H1 (cell line): ENCODE data around the gene UBAP2L. TPM values are rescaled to one million over a fixed set of nuclear protein-coding genes. Genes with fewer than 3 reads are reported as not detected.

Experiments used
- CTCF ChIA-PET: fragments of 300-600 bp; sonication (Branson Sonifier 250); formaldehyde crosslinking; loops from one replicate; lab custom pipeline; 2021; ENCODE audit not compliant: partially characterized antibody; lab: Charles Lee
- POLR2A ChIA-PET: fragments of 300-600 bp; sonication (Branson Sonifier 250); formaldehyde crosslinking; loops from one replicate; lab custom pipeline; 2021; ENCODE audit warnings: inconsistent platforms; ENCODE audit not compliant: partially characterized antibody; lab: Charles Lee
- DNase-seq, 2 experiments: peaks; one replicate each; pipeline versions ENCODE4 v3.0.0 to v3.0.0-alpha.2; 2010 to 2022; ENCODE audit warnings: low spot score in 2 of 2, low read depth in 1 of 2, mixed read lengths in 1 of 2
- FAIRE-seq: peaks from 2 replicates; lab custom pipeline; 2011; peaks lifted over from hg19 to GRCh38; lab: Jason Lieb, UNC
- H2AFZ ChIP-seq: 2 replicates; pipeline ENCODE4 v1.8.1; 2012; ENCODE audit warnings: low read length, inconsistent platforms
- H2AK5ac ChIP-seq: 2 replicates; pipeline ENCODE4 v1.6.1; 2013; ENCODE audit warnings: low read depth, low read length
- H2BK120ac ChIP-seq: replicated peaks from 2 replicates; pipeline ENCODE3; 2013; ENCODE audit warnings: low read depth, low read length, inconsistent platforms
- H2BK12ac ChIP-seq: 2 replicates; pipeline ENCODE4 v1.6.1; 2013; ENCODE audit warnings: low read depth, low read length
- H2BK15ac ChIP-seq: 2 replicates; pipeline ENCODE4 v1.6.1; 2013; ENCODE audit warnings: low read length
- H2BK20ac ChIP-seq: 2 replicates; pipeline ENCODE4 v1.6.1; 2013; ENCODE audit warnings: low read length
- H2BK5ac ChIP-seq: 2 replicates; pipeline ENCODE4 v1.6.1; 2013; ENCODE audit warnings: low read depth, low read length
- H3K14ac ChIP-seq: 2 replicates; pipeline ENCODE4 v1.6.1; 2013; ENCODE audit warnings: inconsistent platforms; ENCODE audit not compliant: insufficient read length
- H3K18ac ChIP-seq: 2 replicates; pipeline ENCODE4 v1.6.1; 2013; ENCODE audit warnings: low read length; ENCODE audit errors: extremely low read depth
- H3K23ac ChIP-seq: 2 replicates; pipeline ENCODE4 v1.6.1; 2013; ENCODE audit warnings: inconsistent platforms; ENCODE audit not compliant: insufficient read length
- H3K23me2 ChIP-seq: 2 replicates; pipeline ENCODE4 v1.6.1; 2013; ENCODE audit warnings: low read depth, low read length
- H3K27ac ChIP-seq: 2 replicates; pipeline ENCODE4 v1.6.1; 2011; ENCODE audit warnings: low read depth, low read length, inconsistent platforms
- H3K27me3 ChIP-seq, 4 experiments: replicated peaks in 1 of 4; 1 replicate in 1 of 4; 2 replicates in 3 of 4; pipeline versions ENCODE4 v1.6.1 to v1.8.1; 2011 to 2013; ENCODE audit warnings: low read length in 3 of 4, mild to moderate bottlenecking in 3 of 4, inconsistent platforms in 2 of 4, mixed read lengths in 2 of 4, moderate library complexity in 1 of 4; ENCODE audit not compliant: control insufficient read depth in 3 of 4, insufficient read depth in 3 of 4; ENCODE audit errors: extremely low read depth in 1 of 4
- H3K36me3 ChIP-seq, 4 experiments: 2 replicates each; pipeline versions ENCODE4 v1.6.1 to v1.8.1; 2011 to 2013; ENCODE audit warnings: mild to moderate bottlenecking in 4 of 4, low read length in 3 of 4, moderate library complexity in 2 of 4, control low read depth in 1 of 4, inconsistent platforms in 1 of 4; ENCODE audit not compliant: insufficient read depth in 4 of 4, control insufficient read depth in 2 of 4
- H3K4ac ChIP-seq: replicated peaks from 2 replicates; pipeline ENCODE3; 2013; ENCODE audit warnings: low read length, low read depth, mixed read lengths, inconsistent platforms; ENCODE audit not compliant: insufficient read length
- H3K4me1 ChIP-seq, 4 experiments: replicated peaks in 1 of 4; 1 replicate in 1 of 4; 2 replicates in 3 of 4; pipeline versions ENCODE4 v1.6.1 to v1.8.1; 2011 to 2013; ENCODE audit warnings: low read length in 3 of 4, inconsistent platforms in 2 of 4, mixed read lengths in 1 of 4; ENCODE audit not compliant: insufficient read depth in 4 of 4, control insufficient read depth in 3 of 4
- H3K4me2 ChIP-seq, 2 experiments: 2 replicates each; pipeline versions ENCODE4 v1.6.1 to v1.8.1; 2011 to 2013; ENCODE audit warnings: low read depth in 2 of 2, low read length in 2 of 2, control low read depth in 1 of 2, inconsistent platforms in 1 of 2, mild to moderate bottlenecking in 1 of 2; ENCODE audit not compliant: insufficient read depth in 1 of 2
- H3K4me3 ChIP-seq, 4 experiments: fragments of 200-600, 300-600 bp in 1 of 4; sonication (generic), shearing (Covaris generic), sonication (Bioruptor Twin) in 1 of 4; 2 replicates each; pipeline versions ENCODE4 v1.5.1 to v1.8.1; 2011 to 2016; ENCODE audit warnings: low read length in 4 of 4, low read depth in 3 of 4, control low read depth in 2 of 4, inconsistent platforms in 2 of 4, mild to moderate bottlenecking in 2 of 4, mixed read lengths in 1 of 4, moderate library complexity in 1 of 4; ENCODE audit not compliant: insufficient read depth in 2 of 4; ENCODE audit errors: extremely low read depth in 1 of 4
- H3K56ac ChIP-seq: replicated peaks from 2 replicates; pipeline ENCODE3; 2013; ENCODE audit warnings: low read depth, mild to moderate bottlenecking, mixed read lengths, low read length, inconsistent platforms; ENCODE audit not compliant: insufficient read length
- H3K79me1 ChIP-seq: 2 replicates; pipeline ENCODE4 v1.6.1; 2013; ENCODE audit warnings: low read depth, low read length, control low read depth
- H3K79me2 ChIP-seq, 2 experiments: 2 replicates each; pipeline versions ENCODE4 v1.6.1 to v1.8.1; 2012 to 2013; ENCODE audit warnings: low read length in 2 of 2, mild to moderate bottlenecking in 2 of 2, inconsistent platforms in 1 of 2; ENCODE audit not compliant: insufficient read depth in 2 of 2, control insufficient read depth in 1 of 2
- H3K9ac ChIP-seq, 4 experiments: replicated peaks in 1 of 4; 1 replicate in 1 of 4; 2 replicates in 3 of 4; pipeline versions ENCODE4 v1.6.1 to v1.8.1; 2011 to 2013; ENCODE audit warnings: low read depth in 3 of 4, low read length in 3 of 4, control low read depth in 2 of 4, mild to moderate bottlenecking in 2 of 4, moderate library complexity in 2 of 4, inconsistent platforms in 1 of 4; ENCODE audit errors: extremely low read depth in 1 of 4
- H3K9me3 ChIP-seq, 2 experiments: 2 replicates each; pipeline versions ENCODE4 v1.6.1 to v1.8.1; 2012 to 2013; ENCODE audit warnings: mild to moderate bottlenecking in 2 of 2, moderate library complexity in 2 of 2, control low read depth in 1 of 2, inconsistent platforms in 1 of 2, low read depth in 1 of 2, low read length in 1 of 2, mixed read lengths in 1 of 2; ENCODE audit not compliant: insufficient read depth in 2 of 2
- H4K20me1 ChIP-seq, 2 experiments: replicated peaks in 1 of 2; 2 replicates each; pipeline versions ENCODE3 to v1.8.1; 2011 to 2013; ENCODE audit warnings: inconsistent platforms in 2 of 2, low read length in 2 of 2, mild to moderate bottlenecking in 1 of 2; ENCODE audit not compliant: insufficient read depth in 2 of 2, control insufficient read depth in 1 of 2
- H4K5ac ChIP-seq: 2 replicates; pipeline ENCODE4 v1.6.1; 2013; ENCODE audit warnings: low read length, low read depth, mixed read lengths, inconsistent platforms; ENCODE audit not compliant: insufficient read length
- H4K8ac ChIP-seq: 2 replicates; pipeline ENCODE4 v1.8.0; 2013; ENCODE audit warnings: mild to moderate bottlenecking, moderate library complexity, low read length, inconsistent platforms; ENCODE audit not compliant: insufficient read depth; ENCODE audit errors: extremely low read depth
- H4K91ac ChIP-seq: replicated peaks from 2 replicates; pipeline ENCODE3; 2013; ENCODE audit warnings: low read length, mixed read lengths, inconsistent platforms; ENCODE audit not compliant: insufficient read length
- CBX8 ChIP-seq: fragments of 300-800, 300-1000 bp; sonication (generic); IDR thresholded peaks from 2 replicates; pipeline ENCODE4 v1.7.1; 2016; ENCODE audit warnings: low read depth, low read length, borderline replicate concordance
- E2F6 ChIP-seq: IDR thresholded peaks from 2 replicates; pipeline ENCODE4 v1.6.1; 2012; ENCODE audit warnings: inconsistent platforms
- KDM5A ChIP-seq: fragments of 200-600 bp; IDR thresholded peaks from 2 replicates; pipeline ENCODE4 v1.7.1; 2012; ENCODE audit warnings: mild to moderate bottlenecking, low read length, inconsistent platforms, mixed read lengths
- POLR2A ChIP-seq, 2 experiments: IDR thresholded peaks; 1 replicate in 1 of 2; 2 replicates in 1 of 2; pipeline ENCODE4 v1.6.1; 2011; ENCODE audit warnings: low read depth in 2 of 2, low read length in 2 of 2, mild to moderate bottlenecking in 2 of 2; ENCODE audit errors: control extremely low read depth in 1 of 2
- POLR2AphosphoS5 ChIP-seq: IDR thresholded peaks from 2 replicates; pipeline ENCODE4 v1.6.1; 2011; ENCODE audit warnings: low read depth, low read length
- SIN3A ChIP-seq, 2 experiments: IDR thresholded peaks in 1 of 2; conservative IDR thresholded peaks in 1 of 2; 2 replicates each; pipeline ENCODE4 v1.6.1; 2011 to 2012; ENCODE audit warnings: low read length in 2 of 2, improper control_type of control experiment in 1 of 2, low read depth in 1 of 2, mild to moderate bottlenecking in 1 of 2
- YY1 ChIP-seq: IDR thresholded peaks from 2 replicates; pipeline ENCODE4 v1.6.1; 2011; ENCODE audit warnings: low read depth, mild to moderate bottlenecking, low read length
- ZNF274 ChIP-seq: IDR thresholded peaks from 2 replicates; pipeline ENCODE4 v1.7.0; 2012; ENCODE audit warnings: low read length, borderline replicate concordance; ENCODE audit errors: extremely low read depth
- whole genome bisulfite sequencing, 2 experiments: shearing (Covaris generic) in 1 of 2; methylation state at CpG; one replicate each; pipeline versions ENCODE4 v1.1.6 to v1.1.7; 2013 to 2015; ENCODE audit warnings: low lambda C conversion rate in 2 of 2, mixed read lengths in 2 of 2, inconsistent platforms in 1 of 2, low coverage in 1 of 2, missing lambda C conversion rate in 1 of 2; ENCODE audit not compliant: insufficient replicate concordance in 2 of 2, insufficient coverage in 1 of 2, insufficient read length in 1 of 2; ENCODE audit errors: extremely low coverage in 1 of 2, missing lambda C conversion rate in 1 of 2; 5-methylcytosine and 5-hydroxymethylcytosine counted together
- polyA plus RNA-seq, 7 experiments: library from polyadenylated mRNA; depleted of rRNA in 3 of 7; stranded (reverse) in 5 of 7; unstranded in 2 of 7; fragments of >200 nt in 5 of 7; fragments of 200-250 nt in 2 of 7; gene quantifications; 1 replicate in 5 of 7; 2 replicates in 1 of 7; 4 replicates in 1 of 7; pipeline versions ENCODE4 v1.2.1 to v1.2.3, GENCODE V29; 2011 to 2013; ENCODE audit warnings: missing spikeins in 2 of 7, mixed read lengths in 2 of 7
- total RNA-seq: library from RNA; stranded (reverse); fragmentation: NEBNext Ultra II Directional; extraction: Animal tissue kit (Norgen Biotek cat#: 25700); gene quantifications from 2 replicates; pipeline ENCODE4 v1.2.1, GENCODE V29; 2021

UBAP2L gene
- total and polyA plus RNA-seq, 2 of the 8 experiments (the other 6 are each of a cell fraction or from before 2014, with no cell fraction given): 254 to 349 TPM

- CTCF ChIA-PET: interaction anchor here (0.6 to 1.7 kb wide), 4 partner anchors 31 to 120 kb away, joined by 3 to 5 read pairs (median 4); no protein-coding TSS in a partner anchor
- Histone ChIP-seq H3K4me3 (peak overlapping the region; percentile 87 to 97 (median 96)), H3K23me2 (peaks cover 7% of the 10 kb centered on the region; the same call in 1 of the 2 replicates), H2BK15ac (no peak overlapping the region), H2BK20ac (no peak overlapping the region), H3K36me3 (peaks cover 0 to 9% (median 3%) of the 10 kb centered on the region in 4 experiments; a peak in 4 of 8 replicates), H2BK5ac (peak overlapping the region; percentile 76), H2AFZ (no peak overlapping the region), H2AK5ac (no peak overlapping the region), H3K23ac (no peak overlapping the region), H4K8ac (peak overlapping the region; percentile 4), H3K4ac (peak overlapping the region; percentile 57), H3K4me1 (peaks cover 16 to 29% (median 23%) of the 10 kb centered on the region in 4 experiments; a peak in 6 of 7 replicates), H3K9ac (peak overlapping the region; percentile 72 to 93 (median 86)), H4K5ac (peak overlapping the region; percentile 38), H3K14ac (no peak overlapping the region), H4K20me1 (peaks cover 23 to 31% of the 10 kb centered on the region in 2 experiments), H3K9me3 (no peaks in the 10 kb centered on the region), H4K91ac (peak overlapping the region; percentile 79), H3K79me2 (peaks cover 49 to 55% of the 10 kb centered on the region in 2 experiments), H3K56ac (no peak overlapping the region), H3K79me1 (peaks cover 16% of the 10 kb centered on the region), H3K4me2 (peak overlapping the region; percentile 83 to 90), H2BK120ac (no peak overlapping the region), H3K27me3 (no peaks in the 10 kb centered on the region), H2BK12ac (no peak overlapping the region), H3K18ac (peak overlapping the region; percentile 88; the same call in 1 of the 2 replicates), H3K27ac (peak overlapping the region; percentile 80)
- peak; percentile 27 to 68 for DNase-seq
- TF ChIP-seq POLR2A (IDR thresholded peaks at IDR 0.05; ENCODE audit: control extremely low read depth in 1 of 2, low read depth in 2 of 2, low read length in 2 of 2): peak in 1 of 2 experiments; percentile 55; a peak in 1 of 3 replicates
- TF ChIP-seq YY1: no peak
- peak; percentile 64; the same call in 1 of the 2 replicates for TF ChIP-seq KDM5A
- no peak for TF ChIP-seq ZNF274
- 0 out of 4 replicates have a peak, but pooled peaks of 1 of the 2 experiments have one; percentile 81 for TF ChIP-seq SIN3A (conservative IDR thresholded peaks at IDR 0.05 in 1 of 2, IDR thresholded peaks at IDR 0.05 in 1 of 2; ENCODE audit: low read depth in 1 of 2, low read length in 2 of 2)
- TF ChIP-seq CBX8: no peak
- peak; percentile 35; the same call in 1 of the 2 replicates for TF ChIP-seq POLR2AphosphoS5
- TF ChIP-seq E2F6: 0 out of 2 replicates have a peak, but pooled peaks have one; percentile 12
- POLR2A ChIA-PET: interaction anchor here (0.7 to 11.3 kb wide), 19 partner anchors 10 to 261 kb away, joined by 3 to 107 read pairs (median 4); partner anchors contain the start of genes ATP8B2, HAX1, NUP210L and RPS27
- 2% methylated on average over 27 of the region's 35 CpGs; no CpG with 5 or more reads in 1 of the 2 experiments for WGBS, 2 experiments
- FAIRE-seq: no peak
Measured at GRCh38 chr1:154182344-154183045, 38.3 kb upstream of the UBAP2L start.
